Heart left ventricle (tissue), 13 donors: Measurements from ENCODE around the gene TAP2.

Experiments
- CTCF ChIP-seq, 12 donors: fragments of 200-600 bp; sonication (generic) in 4 of 12; IDR thresholded peaks; one replicate each; pipeline versions ENCODE4 v1.5.0 to v1.8.0; 2018 to 2022; ENCODE audit warnings: antibody characterized with exemption in 12 of 12, mild to moderate bottlenecking in 5 of 12
- POLR2A ChIP-seq, 2 donors: fragments of 450-650 bp; IDR thresholded peaks; one replicate each; pipeline ENCODE4 v1.6.1; 2017; ENCODE audit warnings: antibody characterized with exemption in 2 of 2, mild to moderate bottlenecking in 2 of 2, moderate library complexity in 2 of 2
- donor health status: ischemic (EF 13 %, LVEDD 7.1; RV severe dilation, severe dysfunction).
- donor health status: DM: no; HTN: yes; CAD: no.
- donor health status: DM: no; HTN: no; CAD: no.
- donor health status: ischemic (EF 25% LVEDD 6.9; RV normal size, moderate dysfunction).
- donor health status: ischemic (EF 25% LVEDD 5.7; RV mildly dilated, moderate dysfunction).
- donor health status: ischemic (EF 35%, LVEDD 5.7; RV mildly dilated, moderate dysfunction).
- donor health status: nonischemic (EF 11% LVEDD 7.7; RV severe dilation, severe dysfunction).
- donor health status: DM: yes; HTN: yes; CAD: no.
- donor health status: PGD.
- donor health status: ischemic (EF 29% LVEDD 5.4; RV normal size, mild dysfunction).
- donor health status: nonischemic (EF 23%, LVEDD 6.1; RV moderate dilation, normal function).

- TF ChIP-seq POLR2A (IDR thresholded peaks at IDR 0.05) (no peak), CTCF (IDR thresholded peaks at IDR 0.05) (no peak)
Measured at GRCh38 chr6:32790306-32790705, 48.2 kb downstream of the TAP2 start.
